ENCODE measurements around the gene PIP5K1B.

PIP5K1B gene, protein sequence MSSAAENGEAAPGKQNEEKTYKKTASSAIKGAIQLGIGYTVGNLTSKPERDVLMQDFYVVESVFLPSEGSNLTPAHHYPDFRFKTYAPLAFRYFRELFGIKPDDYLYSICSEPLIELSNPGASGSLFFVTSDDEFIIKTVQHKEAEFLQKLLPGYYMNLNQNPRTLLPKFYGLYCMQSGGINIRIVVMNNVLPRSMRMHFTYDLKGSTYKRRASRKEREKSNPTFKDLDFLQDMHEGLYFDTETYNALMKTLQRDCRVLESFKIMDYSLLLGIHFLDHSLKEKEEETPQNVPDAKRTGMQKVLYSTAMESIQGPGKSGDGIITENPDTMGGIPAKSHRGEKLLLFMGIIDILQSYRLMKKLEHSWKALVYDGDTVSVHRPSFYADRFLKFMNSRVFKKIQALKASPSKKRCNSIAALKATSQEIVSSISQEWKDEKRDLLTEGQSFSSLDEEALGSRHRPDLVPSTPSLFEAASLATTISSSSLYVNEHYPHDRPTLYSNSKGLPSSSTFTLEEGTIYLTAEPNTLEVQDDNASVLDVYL

DNA sequence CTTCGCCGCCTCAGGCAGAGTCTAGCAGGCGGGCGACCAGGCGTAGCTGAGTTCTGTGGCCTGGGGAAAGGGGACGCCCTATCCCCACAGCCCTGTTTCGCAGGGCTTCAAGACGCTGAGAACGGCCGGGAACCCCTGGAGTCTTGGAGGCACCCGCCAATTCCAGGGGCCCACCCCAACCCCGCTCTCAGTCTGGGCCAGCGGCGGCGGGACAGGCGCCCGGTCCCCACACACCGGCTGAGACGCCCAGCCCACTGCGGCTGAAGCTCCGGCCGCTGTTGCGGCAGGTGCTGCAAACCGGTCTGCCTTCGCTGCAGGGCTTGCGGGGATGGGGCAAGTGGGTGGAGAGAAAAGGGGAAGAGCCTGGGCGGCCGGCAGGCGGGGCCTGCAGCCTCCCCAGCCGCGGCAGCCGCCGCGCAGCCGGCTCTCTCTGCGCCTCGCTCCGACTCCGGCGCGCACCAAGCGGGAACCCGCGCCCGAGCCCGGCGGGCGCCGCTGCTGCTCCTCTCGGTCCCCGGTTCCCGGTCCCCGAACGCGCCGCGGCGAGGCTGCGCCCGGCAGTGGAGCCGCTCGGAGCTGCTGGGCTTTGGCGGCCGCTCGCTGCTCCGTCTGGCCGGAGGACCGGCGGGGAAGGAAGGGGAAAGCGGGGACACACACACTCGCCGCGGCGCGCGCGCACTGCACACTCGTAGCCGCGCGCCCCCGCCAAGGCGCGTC, at the start of gene PIP5K1B:
Gene PIP5K1B (plus strand): TSS at position 427 of the 717 bp plus-strand sequence. CDS start 117,375 bp downstream, outside the sequence.
- no peak within 1 kb of the TSS for H3K27ac ChIP-seq
- H3K36me3 ChIP-seq (replicated peaks), result no peaks in the 10 kb centered on the region
- TF ChIP-seq, protein P1, sequence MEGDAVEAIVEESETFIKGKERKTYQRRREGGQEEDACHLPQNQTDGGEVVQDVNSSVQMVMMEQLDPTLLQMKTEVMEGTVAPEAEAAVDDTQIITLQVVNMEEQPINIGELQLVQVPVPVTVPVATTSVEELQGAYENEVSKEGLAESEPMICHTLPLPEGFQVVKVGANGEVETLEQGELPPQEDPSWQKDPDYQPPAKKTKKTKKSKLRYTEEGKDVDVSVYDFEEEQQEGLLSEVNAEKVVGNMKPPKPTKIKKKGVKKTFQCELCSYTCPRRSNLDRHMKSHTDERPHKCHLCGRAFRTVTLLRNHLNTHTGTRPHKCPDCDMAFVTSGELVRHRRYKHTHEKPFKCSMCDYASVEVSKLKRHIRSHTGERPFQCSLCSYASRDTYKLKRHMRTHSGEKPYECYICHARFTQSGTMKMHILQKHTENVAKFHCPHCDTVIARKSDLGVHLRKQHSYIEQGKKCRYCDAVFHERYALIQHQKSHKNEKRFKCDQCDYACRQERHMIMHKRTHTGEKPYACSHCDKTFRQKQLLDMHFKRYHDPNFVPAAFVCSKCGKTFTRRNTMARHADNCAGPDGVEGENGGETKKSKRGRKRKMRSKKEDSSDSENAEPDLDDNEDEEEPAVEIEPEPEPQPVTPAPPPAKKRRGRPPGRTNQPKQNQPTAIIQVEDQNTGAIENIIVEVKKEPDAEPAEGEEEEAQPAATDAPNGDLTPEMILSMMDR (IDR thresholded peaks at IDR 0.05; ENCODE audit: low read depth, low read length, missing control alignments), result no peak
- peak; percentile 27 for DNase-seq
- H3K27me3 ChIP-seq (replicated peaks), result peaks cover 46% of the 10 kb centered on the region
- in situ Hi-C loops (cut with HindIII; ENCODE audit: low pct_ligation_motif_present, low sequenced_read_pairs), result no loop called here
- H3K4me3 ChIP-seq (ENCODE audit: low read depth, low read length), result peak within 1 kb of the TSS; percentile 42

DNA sequence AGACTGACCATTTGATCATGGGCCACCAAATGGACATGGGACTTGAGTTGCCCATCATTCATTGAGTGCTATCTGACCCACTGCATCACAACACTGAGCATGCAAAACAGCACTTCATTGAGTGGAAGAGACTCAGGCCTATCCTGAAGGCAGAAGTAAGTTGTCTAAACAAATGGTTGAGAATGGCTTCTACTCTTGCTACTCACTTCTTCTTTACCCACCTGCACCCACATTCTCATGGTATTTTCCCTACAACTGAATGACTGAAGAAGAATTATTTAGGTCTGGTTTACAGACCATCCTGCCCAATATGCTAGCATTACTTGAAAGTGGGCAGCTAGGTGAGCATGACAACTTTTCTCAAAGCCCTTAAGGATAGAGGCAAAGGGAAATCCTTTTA, 41.0 kb upstream of the PIP5K1B start:
- Histone ChIP-seq H3K36me3 (replicated peaks) (no peaks in the 10 kb centered on the region), H3K27me3 (replicated peaks) (no peaks in the 10 kb centered on the region), H3K4me3 (ENCODE audit: low read depth, low read length) (no peak overlapping the region), H3K27ac (no peak overlapping the region)
- TF ChIP-seq, protein P1 (IDR thresholded peaks at IDR 0.05; ENCODE audit: low read depth, low read length, missing control alignments), result no peak
- in situ Hi-C loops (cut with HindIII; ENCODE audit: low pct_ligation_motif_present, low sequenced_read_pairs), result no loop called here
- no peak for DNase-seq

DNA sequence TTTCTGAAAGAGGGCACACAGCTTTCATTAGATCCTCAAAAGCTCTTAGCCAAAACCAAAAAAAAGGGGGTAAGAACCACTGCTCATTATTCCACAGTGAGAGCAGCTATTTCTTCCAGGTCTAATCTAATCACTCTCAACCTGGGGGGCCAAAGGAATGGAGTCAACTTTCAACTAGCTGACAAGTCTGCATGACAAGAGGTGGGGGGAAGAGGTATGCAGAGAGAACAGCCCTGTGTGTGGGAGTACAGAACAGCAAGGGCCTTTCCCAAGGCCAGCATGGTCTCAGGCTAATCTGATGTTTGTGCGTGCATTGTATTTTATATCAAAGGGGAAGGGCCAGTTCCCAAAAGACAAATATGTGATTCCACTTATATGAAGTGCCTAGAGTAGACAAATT, 36.9 kb upstream of the PIP5K1B start:
- in situ Hi-C loops (cut with HindIII; ENCODE audit: low pct_ligation_motif_present, low sequenced_read_pairs), result no loop called here
- Histone ChIP-seq H3K4me3 (ENCODE audit: low read depth, low read length) (no peak overlapping the region), H3K36me3 (replicated peaks) (no peaks in the 10 kb centered on the region), H3K27me3 (replicated peaks) (no peaks in the 10 kb centered on the region), H3K27ac (no peak overlapping the region)
- no peak for DNase-seq
- TF ChIP-seq, protein P1 (IDR thresholded peaks at IDR 0.05; ENCODE audit: low read depth, low read length, missing control alignments), result no peak

DNA sequence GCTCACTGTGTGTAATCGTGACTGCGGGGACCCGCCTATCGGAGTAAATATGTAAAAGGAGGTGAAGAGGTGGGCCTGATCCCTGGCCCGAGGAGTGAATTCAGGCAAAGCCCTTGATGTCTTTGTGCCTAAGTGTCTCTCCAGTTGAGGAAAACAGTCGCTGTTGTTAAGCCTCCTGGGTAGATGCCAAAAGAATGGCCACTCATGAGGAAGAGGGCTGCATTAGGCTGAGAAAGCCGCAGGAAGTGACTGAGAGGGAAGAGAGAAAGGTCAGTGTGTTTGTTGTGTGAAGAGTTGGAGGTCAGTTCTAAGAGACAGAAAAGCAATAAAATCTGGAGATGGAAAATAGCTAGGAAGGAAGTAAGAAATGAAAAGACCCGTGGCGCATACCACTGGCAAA, 35.8 kb upstream of the PIP5K1B start:
- Histone ChIP-seq H3K4me3 (ENCODE audit: low read depth, low read length) (no peak overlapping the region), H3K27ac (no peak overlapping the region), H3K27me3 (replicated peaks) (no peaks in the 10 kb centered on the region), H3K36me3 (replicated peaks) (no peaks in the 10 kb centered on the region)
- TF ChIP-seq, protein P1 (IDR thresholded peaks at IDR 0.05; ENCODE audit: low read depth, low read length, missing control alignments), result no peak
- DNase-seq, result no peak
- in situ Hi-C loops (cut with HindIII; ENCODE audit: low pct_ligation_motif_present, low sequenced_read_pairs), result no loop called here

DNA sequence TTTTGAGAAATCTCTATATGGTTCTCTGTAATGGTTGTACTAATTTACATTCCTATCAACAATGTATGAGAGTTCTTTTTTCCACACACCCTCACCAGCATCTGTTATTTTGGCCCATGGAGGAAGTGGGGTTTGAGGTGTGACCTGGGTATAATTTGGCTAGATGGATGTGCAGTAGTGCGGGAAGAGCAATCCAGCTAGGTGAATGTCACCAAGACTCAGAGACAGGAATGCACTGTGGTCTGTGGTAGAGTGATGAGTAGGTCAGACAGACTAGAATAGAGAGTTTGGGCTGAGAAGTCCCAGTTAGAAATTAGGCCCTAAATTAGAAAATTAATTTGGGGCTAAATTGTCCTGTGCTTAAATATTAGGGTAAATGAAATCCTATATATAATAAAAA, 32.8 kb upstream of the PIP5K1B start:
- H3K27ac ChIP-seq, result no peak overlapping the region
- TF ChIP-seq, protein P1 (IDR thresholded peaks at IDR 0.05; ENCODE audit: low read depth, low read length, missing control alignments), result no peak
- in situ Hi-C loops (cut with HindIII; ENCODE audit: low pct_ligation_motif_present, low sequenced_read_pairs), result no loop called here

More for the DNA sequence above, 32.8 kb upstream of the PIP5K1B start:
- no peaks in the 10 kb centered on the region for H3K36me3 ChIP-seq (replicated peaks)
- H3K4me3 ChIP-seq (ENCODE audit: low read depth, low read length), result no peak overlapping the region
- DNase-seq, result no peak
- H3K27me3 ChIP-seq (replicated peaks), result no peaks in the 10 kb centered on the region
